ENCODE results near the gene BRSK2.
A peak's percentile ranks its signal among the peaks of the same experiment; 100 is the strongest.

BRSK2 gene

DNA sequence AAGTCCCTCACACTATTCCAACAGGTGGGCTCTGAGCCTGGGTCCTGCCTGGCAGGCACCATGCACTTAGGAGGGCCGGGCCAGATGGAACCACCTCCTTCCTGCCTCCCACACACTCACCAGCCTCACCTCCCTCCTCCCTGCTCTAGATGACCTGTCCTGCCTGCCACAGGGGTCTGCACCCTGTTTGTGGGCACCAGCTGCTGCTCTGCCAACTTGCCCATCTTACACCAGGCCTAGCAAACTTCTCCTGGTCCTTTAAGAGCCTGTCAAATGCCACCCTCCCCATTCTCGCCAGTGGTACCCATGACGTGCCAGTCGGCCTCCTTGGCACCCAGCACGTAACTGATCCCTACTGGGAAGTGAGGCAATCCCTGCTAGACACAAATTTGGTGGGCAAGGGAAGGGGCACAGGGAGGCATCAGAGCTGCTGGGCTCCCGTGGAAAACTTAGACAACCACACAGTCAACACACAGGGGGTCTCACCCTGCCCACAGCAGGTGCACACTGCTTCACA is 93.8 kb downstream of the BRSK2 start:
- no peak for DNase-seq (ENCODE audit: low spot score)

DNA sequence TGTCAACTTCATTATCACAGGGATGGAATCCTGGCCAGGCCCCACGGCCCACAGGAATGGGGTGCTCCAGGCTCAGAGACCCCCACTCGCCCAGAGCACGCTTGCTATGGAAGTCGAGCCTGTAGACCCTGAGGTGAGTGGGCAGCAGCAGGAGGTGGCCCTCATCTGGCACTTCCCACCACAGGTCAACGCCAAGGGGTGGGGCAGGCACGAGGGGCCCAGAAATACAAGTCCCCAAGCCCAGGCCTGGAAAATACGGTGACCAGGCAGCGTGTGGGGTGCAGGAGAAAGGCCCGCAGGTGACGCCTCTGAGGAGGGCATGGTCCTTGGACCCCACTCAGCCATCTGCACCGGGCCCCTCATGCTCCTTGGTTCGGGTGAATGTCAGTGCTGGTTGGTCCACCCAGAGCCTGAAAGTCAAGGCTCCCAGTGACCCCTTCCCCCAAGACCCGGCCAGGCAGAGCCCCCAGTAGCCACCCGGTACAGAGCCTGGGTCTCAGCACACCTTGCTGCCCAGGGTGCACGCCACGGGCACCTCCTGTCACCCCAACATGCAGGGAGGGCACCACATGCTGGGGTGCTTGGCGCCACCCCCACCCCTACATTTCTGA is 94.4 kb downstream of the BRSK2 start:
- no peak for DNase-seq (ENCODE audit: low spot score)

DNA sequence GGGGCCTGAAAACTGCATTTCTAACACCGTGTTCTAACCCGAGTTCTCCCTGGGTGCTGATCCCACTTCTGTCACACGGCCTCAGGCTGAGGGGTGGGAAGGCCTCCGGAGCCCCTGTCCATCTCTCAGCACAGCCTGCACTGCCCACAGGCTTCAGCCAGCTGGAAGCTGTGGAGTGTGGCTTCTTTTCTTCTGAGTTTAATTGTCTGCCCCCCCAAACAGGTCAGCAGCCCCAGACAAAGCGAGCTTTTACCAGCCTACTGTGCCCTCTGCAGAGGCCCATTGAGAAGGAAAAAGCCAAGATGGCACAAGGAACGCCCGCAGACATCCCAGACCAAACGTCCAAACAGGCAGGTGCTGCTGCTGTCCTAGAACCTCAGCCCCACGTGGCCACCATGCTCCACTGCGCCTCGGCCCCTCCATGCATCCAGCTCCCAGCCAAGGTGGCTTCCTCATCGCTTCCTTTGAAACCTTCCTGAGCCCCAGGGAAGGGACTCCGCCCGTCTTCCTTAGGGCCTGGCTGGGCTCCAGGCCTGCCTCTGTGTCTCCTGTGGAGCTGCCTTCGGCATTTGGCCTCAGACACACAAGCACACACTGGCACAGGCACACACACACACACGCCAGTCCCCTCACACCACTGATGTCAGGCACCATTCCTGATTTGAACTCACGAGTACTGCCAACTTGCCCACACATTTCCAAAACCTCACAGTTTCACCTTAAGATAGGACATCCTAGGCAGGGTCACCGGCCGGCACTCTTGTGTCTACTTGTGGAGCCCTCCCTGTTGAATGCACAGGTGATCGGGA is 95.2 kb downstream of the BRSK2 start:
- no peak for DNase-seq (ENCODE audit: low spot score)

DNA sequence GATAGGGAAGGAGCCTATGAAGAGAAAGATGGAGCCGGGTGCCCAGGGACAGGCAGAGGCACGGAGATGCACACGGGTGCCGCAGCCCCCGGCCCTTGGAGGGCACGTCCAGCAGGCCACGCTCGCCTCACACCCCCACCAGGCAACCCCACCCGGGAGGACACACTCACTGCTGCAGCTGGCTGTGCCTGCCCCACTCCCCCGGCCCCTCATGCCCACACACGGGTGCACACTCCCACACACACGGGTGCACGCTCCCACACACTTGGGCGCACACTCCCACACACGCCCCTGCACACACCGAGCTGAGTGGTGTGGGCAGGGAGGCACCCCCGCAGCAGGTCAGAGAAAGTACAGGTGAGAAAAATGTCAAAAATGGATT is 95.8 kb downstream of the BRSK2 start:
- DNase-seq (ENCODE audit: low spot score) = no peak

DNA sequence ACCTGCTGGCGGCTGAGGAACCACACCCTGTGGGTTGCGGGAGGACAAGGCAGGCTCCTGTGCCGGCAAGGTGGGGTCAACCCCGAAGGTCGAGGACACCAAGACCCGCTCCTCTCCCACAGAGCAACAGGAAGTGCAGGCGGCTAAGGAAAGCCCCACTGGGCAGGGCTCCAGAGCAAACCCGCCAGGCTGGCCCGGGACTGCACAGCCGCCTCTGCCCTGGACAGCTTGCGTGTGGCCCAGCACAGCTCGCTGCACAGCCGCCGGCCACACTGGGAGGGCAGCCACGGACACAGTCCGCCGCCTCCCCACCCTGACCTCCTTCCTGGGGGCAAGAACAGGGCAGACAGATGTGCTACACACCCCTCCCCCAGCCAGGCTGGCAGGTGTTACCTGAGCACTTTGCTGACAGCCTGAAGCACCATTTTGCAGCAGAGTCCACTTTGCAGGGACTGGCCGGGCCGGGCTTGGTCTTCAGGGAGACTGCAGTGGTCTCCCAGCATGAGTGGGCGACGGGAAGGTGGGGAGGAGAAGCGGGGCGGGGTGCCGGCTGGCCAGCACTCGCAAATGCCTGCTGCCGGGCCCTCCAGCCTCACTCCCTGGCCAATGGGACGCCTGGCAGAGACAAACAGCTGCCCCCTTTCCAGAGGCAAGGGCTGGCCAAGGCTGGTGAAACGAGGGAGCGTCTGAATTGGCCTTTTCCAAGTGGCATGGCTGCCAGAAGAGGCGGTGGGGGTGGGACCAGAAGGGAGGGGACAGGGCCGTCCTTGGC is 96.5 kb downstream of the BRSK2 start, which contains the start of gene MOB2:
Gene MOB2 (minus strand): TSS at position 726 of the 772 bp plus-strand sequence. CDS start 223 bp downstream, at position 503.
- no peak for DNase-seq (ENCODE audit: low spot score)

DNA sequence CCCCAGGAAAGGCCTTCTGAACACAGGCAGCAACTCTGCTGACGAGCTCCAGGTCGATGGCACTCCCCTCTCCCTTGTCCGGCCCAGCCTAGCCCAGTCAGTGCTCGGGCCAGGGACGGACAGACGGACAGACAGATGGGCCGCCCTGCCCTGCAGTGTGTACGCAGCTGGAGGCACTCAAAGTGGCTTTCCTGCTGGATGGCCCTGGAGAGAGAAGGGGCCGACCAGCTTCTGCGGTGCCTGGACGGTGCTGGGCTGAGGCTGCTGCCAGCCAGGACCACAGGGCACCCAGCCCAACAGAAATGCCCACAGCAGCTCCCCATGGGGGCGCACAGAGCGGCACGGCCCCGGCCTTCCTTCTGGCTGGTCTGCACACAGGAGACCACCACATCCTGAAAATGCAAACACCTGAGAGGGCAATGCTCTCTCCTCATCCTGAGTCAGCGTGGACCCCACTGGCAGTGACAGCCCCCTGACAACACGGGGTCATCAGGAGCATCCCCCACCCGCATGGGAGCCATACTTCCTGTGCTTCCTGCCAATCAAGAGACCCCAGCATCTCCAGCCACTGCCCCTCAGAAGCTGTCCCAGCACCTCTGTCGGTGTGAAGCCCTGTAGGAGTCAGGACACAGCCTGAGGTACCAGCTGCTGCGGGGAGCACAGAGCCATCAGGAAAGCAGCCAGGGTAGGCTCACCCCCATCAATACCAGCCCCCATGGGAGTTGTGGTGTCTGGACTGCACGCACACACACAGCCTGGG is 97.5 kb downstream of the BRSK2 start:
- no peak for DNase-seq (ENCODE audit: low spot score)

DNA sequence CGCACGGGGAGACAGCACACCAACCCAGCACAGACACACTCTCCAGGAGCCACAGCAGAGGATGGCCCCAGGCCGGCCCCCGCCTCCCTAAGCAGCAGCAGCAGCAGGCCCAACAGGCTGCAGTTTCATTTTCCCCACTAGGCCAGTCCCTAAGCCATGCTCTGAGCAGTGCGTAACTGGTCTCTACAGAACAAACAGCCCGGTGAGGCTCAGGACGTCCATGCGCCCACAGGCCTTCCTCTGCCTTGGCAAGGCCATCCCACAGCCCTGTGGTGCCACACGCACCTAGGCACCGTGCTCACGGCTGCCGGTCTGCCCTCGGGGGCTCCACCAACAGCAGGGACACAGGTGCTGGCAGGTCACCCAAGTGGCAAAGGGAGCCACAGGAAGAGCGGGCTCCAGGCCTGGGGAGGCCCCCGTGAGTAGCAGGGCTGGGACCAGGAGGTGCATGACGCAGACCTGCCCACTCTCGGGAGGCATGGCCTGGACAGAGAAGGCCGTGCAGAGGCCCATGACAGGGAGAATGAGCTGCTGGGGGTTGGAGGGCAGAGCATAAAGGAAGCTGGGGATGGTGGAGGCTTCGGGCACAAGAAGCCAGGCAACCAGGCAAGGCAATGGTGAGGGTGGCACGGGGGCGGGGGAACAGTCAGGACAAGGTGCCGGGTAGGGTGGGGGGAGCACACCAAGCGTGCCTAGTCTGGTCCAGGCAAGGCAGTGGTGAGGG is 98.3 kb downstream of the BRSK2 start:
- DNase-seq (ENCODE audit: low spot score) = no peak

DNA sequence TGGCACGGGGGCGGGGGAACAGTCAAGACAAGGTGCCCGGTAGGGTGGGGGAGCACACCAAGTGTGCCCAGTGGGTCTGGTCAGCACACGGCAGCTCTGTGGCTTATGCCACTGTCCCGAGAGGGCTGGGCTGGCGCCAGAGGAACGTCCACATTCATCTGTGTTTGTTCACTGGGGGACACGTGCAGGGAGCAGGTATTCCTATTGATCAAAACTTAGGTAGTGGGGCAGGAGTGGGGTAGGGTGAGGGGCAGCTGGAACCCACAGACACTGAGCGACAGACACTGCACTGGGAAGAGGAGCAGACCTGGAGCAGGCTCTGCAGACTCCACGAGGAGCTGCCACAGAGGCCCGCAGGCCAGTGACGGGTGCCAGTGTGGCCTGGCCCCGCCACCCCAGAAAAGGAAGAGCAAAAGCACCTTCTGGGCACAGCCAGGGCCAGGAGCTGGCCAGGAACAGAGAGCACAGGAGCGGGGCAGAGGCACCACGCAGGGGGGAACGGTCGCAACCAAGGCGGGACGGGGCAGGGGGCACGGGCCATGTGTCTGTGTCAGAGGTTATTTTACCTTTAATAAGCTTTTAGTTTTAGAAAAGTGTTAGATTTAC is 98.9 kb downstream of the BRSK2 start:
- DNase-seq (ENCODE audit: low spot score) = no peak

DNA sequence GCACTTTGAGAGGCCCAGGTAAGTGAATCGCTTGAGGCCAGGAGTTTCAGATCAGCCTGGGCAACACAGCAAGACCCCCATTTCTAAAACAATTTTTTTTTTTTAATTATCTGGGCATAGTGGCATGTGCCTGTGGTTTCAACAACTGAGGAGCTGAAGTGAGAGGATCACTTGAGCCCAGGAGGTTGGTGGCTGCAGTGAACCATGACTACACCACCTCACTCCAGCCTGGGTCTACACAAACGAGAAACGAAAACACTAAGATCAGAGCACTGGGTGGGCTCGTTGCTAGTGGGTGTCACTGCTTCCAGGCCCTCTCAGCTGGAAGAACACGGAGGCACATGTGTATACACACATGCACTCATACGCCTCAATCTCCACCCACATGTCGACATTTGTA is 100.9 kb downstream of the BRSK2 start:
- no peak for DNase-seq (ENCODE audit: low spot score)

DNA sequence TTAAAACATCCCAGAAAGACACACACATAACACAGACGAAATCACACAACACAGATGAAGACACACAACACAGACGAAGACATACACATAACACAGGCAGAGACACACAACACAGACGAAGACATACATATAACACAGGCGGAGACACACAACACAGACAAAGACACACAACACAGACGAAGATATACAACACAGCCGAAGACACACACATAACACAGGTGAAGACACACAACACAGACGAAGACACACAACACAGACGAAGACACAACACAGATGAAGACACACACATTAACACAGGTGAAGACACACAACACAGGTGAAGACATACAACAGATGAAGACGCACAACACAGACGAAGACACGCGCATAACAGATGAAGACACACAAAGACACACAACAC is 101.6 kb downstream of the BRSK2 start:
- DNase-seq (ENCODE audit: low spot score) = no peak

DNA sequence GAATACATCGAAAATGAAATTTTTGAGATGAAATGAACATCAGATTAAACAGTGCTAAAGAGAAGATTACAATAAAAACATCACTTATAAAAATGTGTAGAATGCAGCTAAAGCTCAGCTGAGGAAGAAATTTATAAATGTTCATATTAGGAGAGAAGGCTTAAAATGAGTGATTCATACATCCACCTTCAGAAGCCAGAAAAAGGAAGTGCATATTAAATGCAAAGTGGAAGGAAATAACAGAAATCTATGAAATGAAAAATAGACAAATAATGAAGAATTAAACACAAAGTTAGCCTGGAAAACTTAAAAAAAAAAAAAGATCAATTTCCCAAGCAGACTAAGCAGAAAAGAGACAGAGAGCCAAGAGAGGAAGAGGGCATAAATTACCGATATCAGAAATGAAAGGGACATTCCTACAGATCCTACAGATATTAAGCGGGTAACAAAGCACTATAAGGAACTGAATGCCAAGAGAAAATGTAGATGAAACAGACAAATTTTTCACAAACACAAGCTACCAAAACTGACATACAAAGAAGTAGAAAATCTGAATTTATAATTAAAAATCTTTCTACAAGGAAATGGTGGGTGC is 104.0 kb downstream of the BRSK2 start:
- DNase-seq (ENCODE audit: low spot score) = no peak

DNA sequence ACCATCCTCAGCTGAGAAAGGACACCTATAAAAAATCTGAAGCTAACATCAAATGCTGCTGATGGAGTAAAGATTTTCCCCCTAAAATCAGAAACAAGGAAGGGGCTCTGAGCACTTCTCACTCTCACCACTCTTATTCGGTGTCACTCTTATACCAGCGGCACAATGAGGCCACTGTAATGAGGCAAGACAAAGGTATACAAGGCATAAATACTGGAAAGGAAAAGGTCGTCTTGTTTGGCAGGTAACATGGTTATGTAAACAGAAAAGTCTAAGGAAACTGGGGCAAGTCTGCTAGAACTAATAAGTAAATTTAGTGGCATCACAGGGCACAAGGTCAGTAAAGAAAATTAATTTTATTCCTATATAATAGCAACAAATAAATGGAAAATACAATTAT is 104.9 kb downstream of the BRSK2 start:
- no peak for DNase-seq (ENCODE audit: low spot score)

DNA sequence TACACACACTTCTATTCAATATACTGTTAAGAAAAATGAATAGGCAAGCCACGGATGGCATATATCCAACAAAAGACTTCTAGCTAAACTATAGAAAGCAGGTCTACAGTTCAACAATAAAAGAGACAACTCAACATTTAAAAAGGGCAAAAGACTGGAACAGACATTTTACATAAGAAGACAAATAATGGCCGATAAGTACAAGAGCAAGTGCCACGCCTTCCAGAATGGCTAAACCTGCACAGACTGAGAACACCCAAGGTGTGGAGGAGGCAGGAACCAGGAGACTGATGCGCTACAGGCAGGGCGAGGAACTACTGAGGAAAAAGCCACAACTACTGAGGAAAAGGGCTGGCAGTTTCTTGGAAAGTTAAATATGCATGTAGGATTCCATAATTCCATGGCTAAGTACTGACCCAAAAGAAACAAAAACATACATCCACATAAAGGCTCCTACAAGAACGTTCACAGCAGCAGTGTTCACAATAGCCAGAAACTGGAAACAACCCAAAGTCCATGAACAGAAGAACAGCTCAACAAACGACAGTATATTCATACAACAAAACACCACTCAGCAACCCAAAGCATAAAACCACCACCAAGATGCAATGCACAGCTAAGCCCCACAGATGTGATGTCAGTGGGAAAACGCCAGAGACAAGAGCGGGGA is 106.5 kb downstream of the BRSK2 start:
- peak; percentile 45 for DNase-seq (ENCODE audit: low spot score)

DNA sequence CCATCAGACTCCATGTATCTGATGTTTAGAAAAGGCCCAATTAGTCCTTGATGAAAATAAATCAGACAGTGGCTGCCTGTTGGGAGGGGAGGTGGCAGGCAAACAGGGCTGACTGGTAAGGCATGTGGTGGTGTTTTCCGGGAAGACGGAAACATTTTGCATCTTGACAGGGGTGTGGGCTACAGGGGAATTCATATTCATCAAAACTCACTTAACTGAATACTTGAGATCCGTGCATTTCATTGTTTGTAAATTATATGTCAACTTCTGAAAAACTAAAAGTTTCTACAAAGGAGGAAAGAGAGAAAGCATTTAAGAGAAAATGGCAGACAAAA is 107.0 kb downstream of the BRSK2 start:
- DNase-seq (ENCODE audit: low spot score) = no peak

DNA sequence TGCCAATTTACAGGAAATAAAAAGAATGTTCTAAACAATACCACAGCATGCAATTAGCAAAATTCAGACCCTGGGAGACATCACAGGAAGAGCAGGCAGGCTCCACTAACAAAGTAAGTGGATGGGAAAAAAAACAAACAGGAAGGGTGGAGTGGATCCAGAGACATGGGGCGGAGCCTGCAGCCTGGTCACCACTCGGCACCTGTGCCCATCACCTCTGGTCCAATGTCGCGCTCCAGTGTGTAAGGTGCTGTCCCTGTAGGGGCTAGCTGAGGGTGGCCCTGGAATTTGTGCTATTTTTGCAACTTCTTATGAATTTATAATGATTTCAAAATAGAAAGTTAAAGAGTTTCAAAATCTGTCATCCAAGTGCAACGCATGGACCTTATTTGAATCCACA is 107.9 kb downstream of the BRSK2 start:
- DNase-seq (ENCODE audit: low spot score) = no peak

DNA sequence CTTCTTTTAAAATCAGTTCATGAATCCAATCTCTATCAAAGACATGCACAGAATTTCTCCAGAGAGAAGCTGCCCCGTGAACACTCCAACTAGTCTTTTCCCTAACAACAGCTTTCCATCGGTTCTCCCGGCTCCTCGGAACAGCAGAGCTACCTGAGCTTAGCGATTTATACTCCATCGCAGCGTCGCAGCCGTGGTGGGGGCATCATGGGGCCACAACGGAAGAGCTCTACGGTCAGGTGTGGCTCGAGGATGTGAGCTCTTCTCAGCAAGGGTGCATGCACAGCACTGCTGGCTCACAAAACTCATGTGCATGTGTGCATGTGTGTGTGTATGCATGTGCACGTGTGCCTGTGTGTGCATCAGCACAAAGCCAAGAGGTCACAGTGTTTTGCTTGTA is 108.5 kb downstream of the BRSK2 start:
- no peak for DNase-seq (ENCODE audit: low spot score)

DNA sequence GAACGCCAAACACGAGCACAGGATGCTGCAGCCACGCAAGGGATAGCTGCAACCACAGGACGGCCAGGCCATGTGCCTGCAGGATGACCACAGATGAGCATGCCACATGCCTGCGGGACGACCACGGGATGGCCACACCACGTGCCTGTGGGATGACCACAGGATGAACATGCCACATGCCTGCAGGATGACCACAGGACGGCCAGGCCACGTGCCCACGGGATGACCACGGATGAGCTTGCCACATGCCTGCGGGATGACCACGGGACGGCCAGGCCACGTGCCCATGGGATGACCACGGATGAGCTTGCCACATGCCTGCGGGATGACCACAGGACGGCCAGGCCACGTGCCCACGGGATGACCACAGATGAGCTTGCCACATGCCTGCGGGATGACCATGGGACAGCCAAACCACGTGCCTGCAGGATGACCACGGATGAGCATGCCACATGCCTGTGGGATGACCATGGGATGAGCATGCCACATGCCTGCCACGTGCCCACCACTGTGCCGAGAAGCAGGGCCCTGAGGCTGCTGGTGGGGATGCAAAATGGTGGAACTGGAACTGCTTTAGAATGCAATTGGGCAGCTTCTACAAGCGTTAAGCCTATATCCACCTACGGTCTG is 109.6 kb downstream of the BRSK2 start:
- DNase-seq (ENCODE audit: low spot score) = no peak

DNA sequence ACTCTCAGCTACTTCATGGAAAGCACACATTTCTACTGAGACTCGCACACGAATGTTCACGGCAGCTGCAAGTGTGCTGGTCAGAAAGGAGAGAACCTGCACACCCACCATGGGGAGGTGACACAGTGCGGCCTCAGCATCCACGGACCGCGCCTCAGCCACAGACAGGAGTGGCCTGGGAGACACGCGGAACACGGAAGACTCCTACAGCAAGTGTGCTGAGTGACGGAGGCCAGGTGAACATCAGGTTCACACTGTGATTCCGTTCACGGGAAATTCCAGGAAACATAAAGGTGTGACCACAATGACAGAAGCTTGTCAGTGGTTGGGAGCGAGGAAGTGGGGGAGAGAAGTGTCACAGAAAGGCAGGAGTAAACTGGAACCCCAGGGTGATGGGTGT is 110.2 kb downstream of the BRSK2 start:
- DNase-seq (ENCODE audit: low spot score) = no peak

All from globus pallidus (tissue), 1 donor.